Retinal pigment epithelial cell (primary cell): ENCODE results near the gene CTNNA2.

Experiments
- DNase-seq: peaks from one replicate; pipeline ENCODE4 v3.0.0-alpha.2; 2010; ENCODE audit warnings: low read depth
- H3K4me3 ChIP-seq: 2 replicates; pipeline ENCODE4 v1.5.1; 2011; ENCODE audit warnings: mild to moderate bottlenecking, low read length, control low read depth, moderate library complexity
- TF ChIP-seq, protein P1 (sequence below): conservative IDR thresholded peaks from 2 replicates; pipeline ENCODE4 v1.5.1; 2011; ENCODE audit warnings: low read depth, low read length, control low read depth, inconsistent platforms

CTNNA2 gene

DNA sequence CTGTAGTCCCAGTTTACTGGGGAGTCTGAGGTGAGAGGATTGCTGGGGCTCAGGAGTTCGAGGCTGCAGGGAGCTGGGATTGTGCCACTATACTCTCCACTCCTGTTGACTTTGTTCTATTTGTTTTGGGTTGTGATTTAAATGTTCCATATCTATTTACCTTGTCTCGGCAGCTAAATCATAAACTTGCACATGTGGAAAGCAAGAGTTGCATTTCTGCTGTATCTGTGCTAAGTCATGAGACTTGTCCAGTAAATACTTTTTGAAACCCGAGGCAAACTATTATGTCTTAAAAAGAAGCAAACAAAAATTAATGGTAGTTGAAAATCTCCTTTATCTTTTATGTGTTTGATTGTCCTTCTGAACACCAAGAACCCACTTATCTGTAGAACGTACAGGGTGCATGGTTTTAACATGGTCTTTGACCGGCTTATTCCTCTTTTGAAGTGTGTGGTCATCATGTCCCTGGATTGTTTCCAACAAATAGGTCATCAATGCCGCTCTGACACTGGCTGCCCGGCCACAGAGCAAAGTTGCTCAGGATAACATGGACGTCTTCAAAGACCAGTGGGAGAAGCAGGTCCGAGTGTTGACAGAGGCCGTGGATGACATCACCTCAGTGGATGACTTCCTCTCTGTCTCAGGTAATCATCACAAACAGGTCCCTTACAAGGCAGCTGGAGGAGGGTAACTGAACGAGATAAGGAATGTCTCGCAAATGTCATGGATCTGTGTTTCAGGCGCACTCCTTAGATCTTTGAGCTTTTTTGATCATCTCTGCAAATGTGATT, 1032.8 kb downstream of the CTNNA2 start:
- DNase-seq: no peak
- H3K4me3 ChIP-seq: no peak overlapping the region
- TF ChIP-seq, protein P1, sequence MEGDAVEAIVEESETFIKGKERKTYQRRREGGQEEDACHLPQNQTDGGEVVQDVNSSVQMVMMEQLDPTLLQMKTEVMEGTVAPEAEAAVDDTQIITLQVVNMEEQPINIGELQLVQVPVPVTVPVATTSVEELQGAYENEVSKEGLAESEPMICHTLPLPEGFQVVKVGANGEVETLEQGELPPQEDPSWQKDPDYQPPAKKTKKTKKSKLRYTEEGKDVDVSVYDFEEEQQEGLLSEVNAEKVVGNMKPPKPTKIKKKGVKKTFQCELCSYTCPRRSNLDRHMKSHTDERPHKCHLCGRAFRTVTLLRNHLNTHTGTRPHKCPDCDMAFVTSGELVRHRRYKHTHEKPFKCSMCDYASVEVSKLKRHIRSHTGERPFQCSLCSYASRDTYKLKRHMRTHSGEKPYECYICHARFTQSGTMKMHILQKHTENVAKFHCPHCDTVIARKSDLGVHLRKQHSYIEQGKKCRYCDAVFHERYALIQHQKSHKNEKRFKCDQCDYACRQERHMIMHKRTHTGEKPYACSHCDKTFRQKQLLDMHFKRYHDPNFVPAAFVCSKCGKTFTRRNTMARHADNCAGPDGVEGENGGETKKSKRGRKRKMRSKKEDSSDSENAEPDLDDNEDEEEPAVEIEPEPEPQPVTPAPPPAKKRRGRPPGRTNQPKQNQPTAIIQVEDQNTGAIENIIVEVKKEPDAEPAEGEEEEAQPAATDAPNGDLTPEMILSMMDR: no peak

DNA sequence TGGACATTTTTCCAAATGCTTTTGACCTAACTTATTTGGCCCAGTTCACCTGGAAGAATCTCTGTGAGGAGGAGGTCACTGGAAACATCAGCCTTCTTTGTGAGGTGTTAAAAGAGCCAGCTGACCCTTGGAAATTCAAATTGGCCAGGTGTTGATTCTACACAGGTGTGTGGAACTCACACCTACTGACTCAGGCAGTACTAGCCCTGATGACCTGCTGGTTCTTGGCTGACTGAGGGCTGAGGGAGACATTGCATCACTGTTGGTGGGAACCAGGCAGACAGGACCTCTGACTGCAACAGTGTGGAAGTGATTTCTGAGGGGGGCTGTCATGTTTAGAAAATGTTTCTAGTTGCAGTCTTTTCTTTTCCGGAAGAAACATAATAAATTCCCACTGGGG, 1033.9 kb downstream of the CTNNA2 start:
- TF ChIP-seq, protein P1: no peak
- H3K4me3 ChIP-seq: no peak overlapping the region
- DNase-seq: no peak

DNA sequence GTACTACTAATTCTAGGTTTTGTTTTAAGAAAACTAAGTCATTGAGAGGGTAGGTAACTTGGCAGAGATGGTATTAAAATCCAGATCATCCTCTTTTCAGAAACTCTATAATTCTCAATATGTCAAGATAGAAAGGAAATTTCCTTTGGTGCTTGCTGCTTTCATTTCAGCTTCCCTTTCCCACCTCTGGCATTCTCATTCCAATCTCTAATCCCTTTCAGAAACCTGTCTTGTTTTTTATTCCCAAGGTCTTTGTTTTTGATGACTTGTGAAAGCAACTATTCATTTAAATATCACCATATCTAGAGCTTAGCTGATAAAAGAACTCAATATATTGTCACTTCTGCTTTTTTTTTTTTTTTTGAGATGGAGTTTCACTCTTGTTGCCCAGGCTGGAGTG, 1034.5 kb downstream of the CTNNA2 start:
- H3K4me3 ChIP-seq: no peak overlapping the region
- TF ChIP-seq, protein P1: no peak
- DNase-seq: no peak

DNA sequence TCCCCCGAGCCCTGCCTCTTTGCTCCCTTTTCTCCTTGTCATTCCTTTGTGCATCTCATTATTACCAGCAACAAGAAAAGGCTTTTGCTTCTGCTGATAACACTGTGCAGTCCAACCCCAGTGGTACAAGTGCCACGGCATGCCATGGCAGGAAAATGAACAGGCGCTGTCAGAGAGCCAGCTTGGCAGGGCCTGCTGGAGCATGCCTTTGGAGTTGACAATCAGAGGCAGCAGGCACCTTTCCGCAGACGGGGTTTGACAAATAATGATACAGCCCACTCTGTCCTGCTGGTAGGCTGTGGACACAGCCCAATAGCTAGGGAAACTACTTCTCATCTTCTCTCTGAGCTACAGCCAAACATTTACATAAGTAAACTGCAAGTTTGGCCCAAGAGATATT, 1035.6 kb downstream of the CTNNA2 start:
- DNase-seq: no peak
- no peak overlapping the region for H3K4me3 ChIP-seq
- TF ChIP-seq, protein P1: no peak

DNA sequence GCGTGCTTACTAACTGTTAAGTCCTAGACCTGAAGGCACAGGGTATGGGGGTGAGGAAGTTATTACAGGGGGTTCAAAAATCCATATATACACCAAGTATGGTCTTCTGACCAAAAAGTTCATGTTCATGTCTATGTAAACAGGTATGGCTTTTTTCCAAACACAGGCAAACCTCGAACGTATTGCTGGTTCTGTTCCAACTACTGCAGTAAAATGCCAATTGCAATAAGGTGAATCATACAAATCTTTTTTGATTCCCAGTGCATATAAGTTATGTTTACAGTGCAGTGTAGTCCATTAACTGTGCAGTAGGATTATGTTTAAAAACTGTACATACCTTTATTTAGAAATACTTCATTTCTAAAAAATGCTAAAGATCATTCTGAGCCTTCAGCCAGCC, 1037.0 kb downstream of the CTNNA2 start:
- TF ChIP-seq, protein P1: no peak
- no peak for DNase-seq
- no peak overlapping the region for H3K4me3 ChIP-seq

DNA sequence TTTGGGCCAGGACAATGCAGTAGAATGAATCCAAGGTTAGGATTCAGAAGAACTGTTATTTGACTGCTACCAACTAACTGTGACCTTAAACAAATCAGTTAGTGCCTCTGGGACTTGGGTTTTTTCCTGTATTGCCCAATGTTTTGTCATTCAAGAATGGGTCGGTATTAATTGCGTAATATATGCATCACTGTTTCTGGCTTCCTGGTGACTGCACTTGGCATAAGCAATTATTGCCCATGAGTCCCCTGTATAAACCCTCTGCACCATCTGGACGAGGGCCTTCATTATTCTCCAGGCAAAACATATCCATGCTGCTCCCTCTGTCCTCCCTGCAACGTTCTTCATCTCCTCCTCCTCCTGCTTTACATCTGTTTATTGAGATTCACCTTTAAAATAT, 1047.5 kb downstream of the CTNNA2 start:
- TF ChIP-seq, protein P1: no peak
- H3K4me3 ChIP-seq: no peak overlapping the region
- no peak for DNase-seq

DNA sequence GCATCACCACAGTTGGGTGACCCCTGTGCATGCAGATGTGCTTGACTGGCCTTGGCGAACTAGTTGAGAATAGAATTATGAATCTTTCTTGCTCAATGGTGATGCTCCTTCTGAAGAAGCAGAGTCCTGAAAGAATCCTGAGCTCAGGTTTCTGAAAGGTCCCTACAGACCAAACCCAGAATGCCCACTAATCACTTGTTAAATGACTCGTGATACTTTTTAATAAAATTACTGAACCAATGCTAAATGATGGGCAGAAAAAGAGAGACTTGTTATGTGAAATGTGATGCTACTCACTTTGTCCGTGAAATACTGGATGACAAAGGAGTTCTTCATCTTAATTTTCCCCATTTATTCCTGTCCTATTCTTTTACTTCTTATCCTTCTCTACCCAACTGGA, 1055.2 kb downstream of the CTNNA2 start:
- H3K4me3 ChIP-seq: no peak overlapping the region
- no peak for DNase-seq
- TF ChIP-seq, protein P1: no peak
